NCI-H1436 (cell line): ENCODE results near the gene LRG1.
"Not testable (repeated sequence)": the region's sequence is repeated elsewhere in the genome, so short reads cannot be mapped to it uniquely, and the experiment has no call there.

Experiments used
- DNase-seq: peaks from one replicate; lab custom pipeline; 2025; lab: John Stamatoyannopoulos, UW

The LRG1 gene

DNA sequence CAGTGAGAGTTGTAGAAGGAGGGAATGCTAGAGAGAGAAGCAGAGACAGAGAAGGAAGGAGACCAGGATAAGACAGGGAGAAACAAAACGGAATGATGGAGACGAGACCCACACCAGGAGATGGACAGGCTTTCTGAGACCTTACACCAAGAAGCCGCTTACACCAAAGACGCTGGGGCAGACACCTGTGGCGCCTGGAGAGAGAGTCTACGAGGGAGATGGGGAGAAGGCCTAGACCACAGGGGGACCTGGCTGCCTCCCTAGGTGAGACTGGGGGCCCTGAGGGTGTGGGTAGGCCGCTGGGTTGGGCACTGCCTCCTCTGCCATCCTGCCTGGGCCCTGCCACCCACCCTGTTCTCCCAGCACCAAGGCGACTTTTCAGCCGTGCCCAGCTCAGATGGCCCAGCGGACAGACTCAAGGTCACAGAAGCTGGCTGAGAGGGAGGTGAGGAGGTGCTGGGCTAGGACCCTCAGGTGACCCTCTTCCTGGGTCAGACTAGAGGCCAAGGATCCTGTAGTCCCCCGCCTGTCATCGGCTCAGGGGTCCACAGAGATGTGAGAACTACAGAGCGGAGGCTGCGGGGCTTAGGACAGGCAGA, 9.8 kb downstream of the LRG1 start:
- no peak for DNase-seq

GRCh38 chr19:4528843-4529242, 11.0 kb downstream of the LRG1 start:
- no peak for DNase-seq

GRCh38 chr19:4527377-4527776, 12.5 kb downstream of the LRG1 start:
- not testable (repeated sequence) for DNase-seq

GRCh38 chr19:4525563-4526002, 14.3 kb downstream of the LRG1 start:
- no peak for DNase-seq

GRCh38 chr19:4524808-4525562, 14.9 kb downstream of the LRG1 start:
- DNase-seq, result peak; percentile 19

GRCh38 chr19:4523306-4524110, 16.3 kb downstream of the LRG1 start:
- no peak for DNase-seq

GRCh38 chr19:4522291-4523002, 17.4 kb downstream of the LRG1 start:
- no peak for DNase-seq

GRCh38 chr19:4521888-4522242, 18.0 kb downstream of the LRG1 start:
- DNase-seq, result no peak

GRCh38 chr19:4521170-4521887, 18.5 kb downstream of the LRG1 start:
- DNase-seq, result no peak

- DNase-seq, result no peak
Measured at GRCh38 chr19:4519521-4520277, 20.1 kb downstream of the LRG1 start.

DNA sequence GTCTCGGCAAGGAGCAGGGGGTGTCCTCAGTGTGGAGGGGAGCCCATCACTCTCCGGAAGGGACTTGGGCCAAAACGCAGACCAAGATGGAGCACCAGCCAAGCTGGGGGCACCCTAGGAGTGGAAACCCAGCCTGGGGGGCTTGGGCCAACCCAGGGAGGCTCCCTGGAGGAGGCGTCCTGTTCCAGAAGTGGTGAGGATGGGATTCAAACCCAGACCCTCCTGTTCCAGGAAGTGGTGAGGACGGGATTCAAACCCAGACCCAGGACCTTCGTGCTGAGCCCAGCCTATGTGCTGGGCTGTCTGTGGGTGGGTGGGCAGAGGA, 20.7 kb downstream of the LRG1 start:
- DNase-seq, result no peak

DNA sequence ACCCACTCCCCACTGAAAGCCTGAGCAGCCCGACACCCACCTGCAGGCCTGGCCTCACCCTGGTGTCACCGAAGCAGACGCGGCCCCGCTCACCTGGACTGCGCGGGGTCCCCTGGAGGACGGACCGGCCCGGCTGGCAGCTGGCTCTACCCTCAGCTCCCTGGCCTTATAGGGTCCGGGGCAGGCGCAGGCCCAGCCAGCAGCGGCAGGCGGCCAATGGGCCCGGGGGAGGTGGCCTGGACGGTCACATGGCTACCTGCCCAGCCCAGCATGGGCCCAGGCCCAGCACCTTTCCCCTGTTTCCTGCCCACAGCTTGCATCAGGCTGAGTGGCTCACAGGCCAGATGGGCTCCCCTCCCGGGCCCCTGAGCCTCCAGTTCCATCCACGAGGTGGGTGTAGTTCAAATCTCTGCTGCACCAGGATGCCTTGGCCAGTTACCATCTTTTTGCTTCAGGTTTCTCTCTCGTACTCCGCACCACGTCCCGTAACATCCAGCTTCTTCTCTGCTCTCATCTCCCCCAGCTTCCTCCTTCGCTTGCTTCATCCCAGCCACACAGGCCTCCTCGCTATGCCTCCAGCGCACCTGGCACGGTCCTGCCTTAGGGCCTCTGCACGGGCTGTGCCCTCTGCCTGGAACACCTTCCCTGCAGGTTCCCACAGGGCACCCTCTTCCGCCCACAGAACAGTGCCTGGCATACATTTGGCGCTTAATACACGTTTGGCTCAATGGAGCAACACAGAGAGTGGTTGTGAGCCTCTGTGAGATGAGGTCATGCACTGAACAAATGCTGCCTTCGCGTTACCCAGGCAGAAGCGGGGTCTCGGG, 21.3 kb downstream of the LRG1 start, which contains the start of gene PLIN4:
Gene PLIN4 (minus strand): TSS at position 142 of the 827 bp plus-strand sequence. CDS start 214 bp downstream, outside the sequence.
- DNase-seq, result no peak

GRCh38 chr19:4517451-4518057, 22.3 kb downstream of the LRG1 start:
- DNase-seq, result no peak

DNA sequence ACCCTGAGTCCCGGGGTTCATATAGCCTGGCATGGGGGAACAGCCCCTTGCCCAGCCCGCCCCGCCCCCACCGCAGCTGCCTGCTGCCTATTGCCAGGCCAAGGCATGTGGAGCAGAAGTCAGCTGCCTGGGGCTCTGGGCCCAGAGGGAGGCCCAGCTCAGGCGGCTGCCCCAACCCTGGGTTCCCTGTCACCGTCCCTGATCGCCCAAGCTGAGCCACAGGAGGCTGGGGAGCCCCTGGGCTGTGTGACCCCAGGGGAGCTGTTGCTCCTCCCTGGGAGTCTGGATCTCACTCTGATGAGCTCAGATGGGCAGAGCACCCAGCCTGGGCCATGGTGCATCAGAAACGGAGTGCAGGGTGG, 22.9 kb downstream of the LRG1 start:
- DNase-seq, result no peak

GRCh38 chr19:4516199-4516938, 23.5 kb downstream of the LRG1 start:
- DNase-seq, result no peak

GRCh38 chr19:4515732-4516131, 24.1 kb downstream of the LRG1 start:
- DNase-seq, result no peak

- DNase-seq, result no peak
Measured at GRCh38 chr19:4513248-4513647, 26.6 kb downstream of the LRG1 start.

DNA sequence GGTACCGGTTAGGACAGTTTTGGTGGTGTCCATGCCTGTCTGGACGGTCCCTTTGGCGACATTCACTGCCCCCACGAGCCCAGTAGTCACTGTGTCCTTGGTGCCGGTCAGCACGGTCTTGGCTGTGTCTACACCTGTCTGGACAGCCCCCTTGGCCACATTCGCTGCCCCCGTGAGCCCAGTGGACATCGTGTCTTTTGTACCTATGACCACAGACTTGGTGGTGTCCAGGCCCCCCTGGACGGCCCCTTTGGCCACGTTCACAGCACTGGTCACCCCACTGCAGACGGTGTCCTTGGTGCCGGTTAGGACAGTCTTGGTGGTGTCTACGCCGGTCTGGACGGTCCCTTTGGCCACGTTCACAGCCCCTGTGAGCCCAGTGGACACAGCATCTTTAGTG, 27.8 kb downstream of the LRG1 start:
- DNase-seq, result no peak
